A549 (cell line): ENCODE results near the gene FAM240A. TPM values are rescaled to one million over a fixed set of nuclear protein-coding genes. Genes with fewer than 3 reads are reported as not detected.

Experiments
- ATAC-seq, 2 experiments: fragments of 200-7000 bp in 1 of 2; fragments of >200 bp in 1 of 2; cut with Nextera tagmentation in 1 of 2; cut with Tn5 transposase in 1 of 2; 3 replicates each; pipeline versions ENCODE4 v1.8.0 to v1.9.1; 2018 to 2020; ENCODE audit warnings: mild to moderate bottlenecking in 1 of 2, moderate library complexity in 1 of 2
- CTCF ChIA-PET: fragments of 300-600 bp; sonication (Branson Sonifier 250); formaldehyde crosslinking; extraction: SDS; loops from one replicate; lab custom pipeline; 2021; ENCODE audit warnings: antibody characterized with exemption, inconsistent platforms; lab: Yijun Ruan, JAX
- POLR2A ChIA-PET: fragments of 350-600 bp; formaldehyde crosslinking; extraction: SDS; loops from one replicate; lab custom pipeline; 2021; ENCODE audit warnings: antibody characterized with exemption, inconsistent platforms; lab: Yijun Ruan, JAX
- DNase-seq, 2 experiments: peaks; one replicate each; pipeline versions ENCODE4 v3.0.0 to v3.0.0-alpha.2; 2011 to 2016; ENCODE audit warnings: low read depth in 1 of 2, low spot score in 1 of 2
- FAIRE-seq: peaks from 2 replicates; lab custom pipeline; 2011; peaks lifted over from hg19 to GRCh38; lab: Jason Lieb, UNC
- H3K27ac ChIP-seq, 2 experiments: fragments of >200 bp; sonication (Bioruptor Twin); formaldehyde crosslinking; 3 replicates each; pipeline ENCODE4 v1.5.1; 2016 to 2017
- H3K4me1 ChIP-seq: fragments of >200 bp; sonication (Bioruptor Twin); formaldehyde crosslinking; 3 replicates; pipeline ENCODE4 v1.6.1; 2016
- H3K4me2 ChIP-seq: fragments of >200 bp; sonication (Bioruptor Twin); formaldehyde crosslinking; 3 replicates; pipeline ENCODE4 v1.6.1; 2016
- H3K4me3 ChIP-seq: fragments of >200 bp; sonication (Bioruptor Twin); formaldehyde crosslinking; 3 replicates; pipeline ENCODE4 v1.5.1; 2016
- H3K9me3 ChIP-seq: fragments of >200 bp; sonication (Bioruptor Twin); formaldehyde crosslinking; 3 replicates; pipeline ENCODE4 v1.6.1; 2016
- FOSB ChIP-seq: fragments of 250-450 bp; sonication (Bioruptor Pico); IDR thresholded peaks from 2 replicates; pipeline ENCODE4 v1.5.0; 2020; ENCODE audit warnings: mild to moderate bottlenecking, moderate library complexity
- HEYL ChIP-seq: fragments of 250-450 bp; sonication (Bioruptor Pico); IDR thresholded peaks from 2 replicates; pipeline ENCODE4 v1.8.0; 2021; ENCODE audit warnings: mild to moderate bottlenecking, moderate library complexity
- POLR2A ChIP-seq: IDR thresholded peaks from 2 replicates; pipeline ENCODE4 v1.6.1; 2012; ENCODE audit warnings: mild to moderate bottlenecking, low read length
- RNF2 ChIP-seq: fragments of 200-600 bp; sonication (generic); IDR thresholded peaks from 2 replicates; pipeline ENCODE4 v1.6.1; 2016; ENCODE audit warnings: low read depth, mild to moderate bottlenecking, antibody characterized with exemption, moderate library complexity, borderline replicate concordance
- SREBF2 ChIP-seq: fragments of 450-650 bp; IDR thresholded peaks from 2 replicates; pipeline ENCODE4 v1.6.1; 2014; ENCODE audit warnings: mild to moderate bottlenecking, moderate library complexity
- ZSCAN20 ChIP-seq: fragments of 250-450 bp; sonication (Bioruptor Pico); IDR thresholded peaks from 2 replicates; pipeline ENCODE4 v1.8.0; 2022; ENCODE audit warnings: mild to moderate bottlenecking, moderate library complexity
- WGBS: methylation state at CpG from one replicate; pipeline ENCODE4 v1.1.6; 2017; ENCODE audit errors: missing lambda C conversion rate; 5-methylcytosine and 5-hydroxymethylcytosine counted together
- polyA plus RNA-seq, 4 experiments: library from polyadenylated mRNA; depleted of rRNA in 3 of 4; stranded (reverse); fragments of >200 nt; fragmentation: RNase III in 1 of 4; extraction: RNeasy Plus Mini Kit Qiagen cat#74134 plus additional on column Dnase treatment in 1 of 4; gene quantifications; 2 replicates in 3 of 4; 3 replicates in 1 of 4; pipeline ENCODE4 v1.2.3, GENCODE V29; 2011 to 2017
- small RNA-seq, 6 experiments: library from RNA; depleted of rRNA; stranded (forward); fragments of <200 nt; gene quantifications; one replicate each; pipeline ENCODE3, GENCODE V24; 2012
- TF ChIP-seq, protein P1 (sequence below): fragments of 250-450 bp; sonication (Bioruptor Pico); IDR thresholded peaks from 2 replicates; pipeline ENCODE4 v1.5.0; 2020; ENCODE audit warnings: low read depth, mild to moderate bottlenecking, moderate library complexity
- TF ChIP-seq, protein P2 (sequence below): fragments of 450-650 bp; IDR thresholded peaks from 2 replicates; pipeline ENCODE4 v1.6.1; 2014; ENCODE audit warnings: antibody characterized with exemption
- TF ChIP-seq, protein P3 (sequence below): fragments of >200 bp; sonication (Bioruptor Twin); formaldehyde crosslinking; IDR thresholded peaks from 3 replicates; pipeline ENCODE4 v1.6.1; 2016

FAM240A gene
- polyA plus RNA-seq, 2 of the 4 experiments (the other 2 are of a cell fraction): not detected

DNA sequence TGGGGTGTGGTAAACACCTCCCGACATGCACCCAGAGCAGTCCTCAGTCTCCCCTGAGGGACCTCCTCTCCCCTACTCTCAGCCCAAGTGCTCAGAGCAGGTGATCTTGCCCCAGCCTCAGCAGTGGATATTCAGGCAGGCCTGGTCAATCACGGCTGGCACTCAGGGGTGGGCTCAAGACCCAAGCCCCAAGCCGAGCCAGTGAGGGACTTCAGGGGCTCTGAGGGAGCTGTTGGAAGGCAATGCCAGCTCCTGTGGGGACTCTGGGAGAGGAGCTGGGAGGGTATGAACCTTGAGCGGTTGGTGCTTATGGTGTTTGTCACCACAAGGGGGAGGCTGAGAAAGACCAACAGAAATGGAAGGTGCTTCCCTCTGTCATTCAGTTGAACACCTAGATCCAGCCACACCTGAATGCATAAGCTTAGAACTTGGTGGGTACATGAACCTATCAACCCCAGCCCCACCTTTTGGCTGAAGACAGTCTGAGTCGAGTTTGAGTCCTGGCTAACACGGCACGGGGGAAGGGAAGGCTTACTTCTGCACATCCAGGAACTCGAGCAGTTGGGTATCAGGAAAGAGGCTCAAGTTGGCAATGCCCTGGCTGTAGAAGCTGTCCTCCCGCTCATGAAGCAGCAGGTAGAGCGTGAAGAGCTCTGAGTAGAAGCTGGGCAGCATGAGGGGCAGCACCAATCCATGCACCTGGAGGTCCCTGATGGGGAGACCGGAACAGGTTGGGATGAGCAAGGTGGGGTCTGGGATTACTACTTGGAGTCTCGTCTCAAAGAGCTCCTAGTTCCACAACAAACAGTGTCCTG lies 61.9 kb downstream of the FAM240A start:
- TF ChIP-seq, protein P1, sequence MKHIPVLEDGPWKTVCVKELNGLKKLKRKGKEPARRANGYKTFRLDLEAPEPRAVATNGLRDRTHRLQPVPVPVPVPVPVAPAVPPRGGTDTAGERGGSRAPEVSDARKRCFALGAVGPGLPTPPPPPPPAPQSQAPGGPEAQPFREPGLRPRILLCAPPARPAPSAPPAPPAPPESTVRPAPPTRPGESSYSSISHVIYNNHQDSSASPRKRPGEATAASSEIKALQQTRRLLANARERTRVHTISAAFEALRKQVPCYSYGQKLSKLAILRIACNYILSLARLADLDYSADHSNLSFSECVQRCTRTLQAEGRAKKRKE (CRISPR knock-in tag): no peak
- TF ChIP-seq, protein P2, sequence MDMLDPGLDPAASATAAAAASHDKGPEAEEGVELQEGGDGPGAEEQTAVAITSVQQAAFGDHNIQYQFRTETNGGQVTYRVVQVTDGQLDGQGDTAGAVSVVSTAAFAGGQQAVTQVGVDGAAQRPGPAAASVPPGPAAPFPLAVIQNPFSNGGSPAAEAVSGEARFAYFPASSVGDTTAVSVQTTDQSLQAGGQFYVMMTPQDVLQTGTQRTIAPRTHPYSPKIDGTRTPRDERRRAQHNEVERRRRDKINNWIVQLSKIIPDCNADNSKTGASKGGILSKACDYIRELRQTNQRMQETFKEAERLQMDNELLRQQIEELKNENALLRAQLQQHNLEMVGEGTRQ: no peak
- no peak for TF ChIP-seq SREBF2
- TF ChIP-seq, protein P3, sequence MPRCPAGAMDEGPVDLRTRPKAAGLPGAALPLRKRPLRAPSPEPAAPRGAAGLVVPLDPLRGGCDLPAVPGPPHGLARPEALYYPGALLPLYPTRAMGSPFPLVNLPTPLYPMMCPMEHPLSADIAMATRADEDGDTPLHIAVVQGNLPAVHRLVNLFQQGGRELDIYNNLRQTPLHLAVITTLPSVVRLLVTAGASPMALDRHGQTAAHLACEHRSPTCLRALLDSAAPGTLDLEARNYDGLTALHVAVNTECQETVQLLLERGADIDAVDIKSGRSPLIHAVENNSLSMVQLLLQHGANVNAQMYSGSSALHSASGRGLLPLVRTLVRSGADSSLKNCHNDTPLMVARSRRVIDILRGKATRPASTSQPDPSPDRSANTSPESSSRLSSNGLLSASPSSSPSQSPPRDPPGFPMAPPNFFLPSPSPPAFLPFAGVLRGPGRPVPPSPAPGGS: no peak
- no peak for TF ChIP-seq HEYL
- TF ChIP-seq ZSCAN20 (CRISPR knock-in tag): no peak
- no peak for TF ChIP-seq FOSB (CRISPR knock-in tag)
- CTCF ChIA-PET: no interaction called here
- 76% methylated on average over 11 of the region's 12 CpGs for WGBS
- H3K4me1 ChIP-seq: no peaks in the 10 kb centered on the region
- DNase-seq: peak in 1 of 2 experiments; percentile 18
- no peak for FAIRE-seq
- peak in 1 of 2 experiments; percentile 68; a peak in 3 of 6 replicates for ATAC-seq
- no peak overlapping the region for H3K4me3 ChIP-seq
- POLR2A ChIA-PET: no interaction called here
- H3K4me2 ChIP-seq: no peak overlapping the region
- no peaks in the 10 kb centered on the region for H3K9me3 ChIP-seq
- H3K27ac ChIP-seq: no peak overlapping the region

DNA sequence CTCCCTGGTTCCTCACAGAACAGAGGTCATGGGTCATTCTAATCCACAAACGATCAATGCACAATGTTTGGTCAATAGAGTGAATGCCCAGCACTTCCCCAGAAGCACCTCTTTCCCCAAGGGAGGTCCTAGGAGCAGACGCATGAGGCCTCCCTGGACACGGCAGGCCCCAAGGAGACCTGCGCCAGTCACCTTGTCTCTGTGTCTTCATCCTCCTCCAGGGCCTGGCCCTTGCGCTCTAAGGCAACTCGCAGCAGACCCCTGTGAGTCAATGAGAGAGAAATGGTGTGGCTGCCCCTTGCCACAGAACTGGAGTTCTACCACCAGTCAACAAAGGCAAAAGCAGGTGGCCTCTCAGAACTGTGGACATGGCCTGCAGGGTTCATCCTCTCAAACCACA lies 63.1 kb downstream of the FAM240A start:
- no peak overlapping the region for H3K4me3 ChIP-seq
- ChIA-PET POLR2A (no interaction called here), CTCF (interaction anchor here (1.1 kb wide), 1 partner anchor 187 kb away, joined by 3 read pairs; no protein-coding TSS in a partner anchor)
- H3K4me2 ChIP-seq: no peak overlapping the region
- no peaks in the 10 kb centered on the region for H3K4me1 ChIP-seq
- no peak for ATAC-seq
- WGBS: 100% methylated on average over 1 of the region's 6 CpGs
- no peak for DNase-seq
- no peaks in the 10 kb centered on the region for H3K9me3 ChIP-seq
- TF ChIP-seq, protein P3: no peak
- TF ChIP-seq RNF2 (no peak), POLR2A (no peak)
- no peak overlapping the region for H3K27ac ChIP-seq
- FAIRE-seq: no peak

Small RNA genes lying within 50 kb of the gene (small RNA-seq; reads per million reads assigned to genes)
- 0 reads per million in 6 experiments for gene RF00591

Other genes with a start within 250 kb of the FAM240A start
- gene CCR5, start 241.6 kb upstream of the FAM240A start, polyA plus RNA-seq (2011; rRNA removed): not detected in 2 replicates
- gene CCR5, start 241.6 kb upstream of the FAM240A start, polyA plus RNA-seq (2017; fragmentation: RNase III; extraction: RNeasy Plus Mini Kit Qiagen cat#74134 plus additional on column Dnase treatment): not detected in 3 replicates
- gene CCRL2, start 205.3 kb upstream of the FAM240A start, polyA plus RNA-seq (2011; rRNA removed): not detected in 2 replicates
- gene CCRL2, start 205.3 kb upstream of the FAM240A start, polyA plus RNA-seq (2017; fragmentation: RNase III; extraction: RNeasy Plus Mini Kit Qiagen cat#74134 plus additional on column Dnase treatment): not detected in 3 replicates
- not detected in 2 replicates for gene LTF, start 147.6 kb upstream of the FAM240A start, polyA plus RNA-seq (2011; rRNA removed)
- not detected in 3 replicates for gene LTF, start 147.6 kb upstream of the FAM240A start, polyA plus RNA-seq (2017; fragmentation: RNase III; extraction: RNeasy Plus Mini Kit Qiagen cat#74134 plus additional on column Dnase treatment)
- gene RTP3, start 114.5 kb upstream of the FAM240A start, polyA plus RNA-seq (2011; rRNA removed): not detected in 2 replicates
- gene RTP3, start 114.5 kb upstream of the FAM240A start, polyA plus RNA-seq (2017; fragmentation: RNase III; extraction: RNeasy Plus Mini Kit Qiagen cat#74134 plus additional on column Dnase treatment): not detected in 3 replicates
- gene LRRC2, start 46.2 kb upstream of the FAM240A start, polyA plus RNA-seq (2011; rRNA removed): 0.03 TPM in 1 of 2 replicates, not detected in the other
- not detected in 3 replicates for gene LRRC2, start 46.2 kb upstream of the FAM240A start, polyA plus RNA-seq (2017; fragmentation: RNase III; extraction: RNeasy Plus Mini Kit Qiagen cat#74134 plus additional on column Dnase treatment)
- 2.3 and 3.6 TPM in 2 replicates for gene ALS2CL, start 81.2 kb downstream of the FAM240A start, polyA plus RNA-seq (2011; rRNA removed)
- 3.3 to 4.0 TPM (median 3.9 TPM) in 3 replicates for gene ALS2CL, start 81.2 kb downstream of the FAM240A start, polyA plus RNA-seq (2017; fragmentation: RNase III; extraction: RNeasy Plus Mini Kit Qiagen cat#74134 plus additional on column Dnase treatment)
- gene TMIE, start 88.9 kb downstream of the FAM240A start, polyA plus RNA-seq (2011; rRNA removed): 0.12 and 0.21 TPM in 2 replicates
- gene TMIE, start 88.9 kb downstream of the FAM240A start, polyA plus RNA-seq (2017; fragmentation: RNase III; extraction: RNeasy Plus Mini Kit Qiagen cat#74134 plus additional on column Dnase treatment): 0.09 TPM in 1 of 3 replicates, not detected in the others
- gene PRSS50, start 105.3 kb downstream of the FAM240A start, polyA plus RNA-seq (2011; rRNA removed): not detected in 2 replicates
- not detected in 3 replicates for gene PRSS50, start 105.3 kb downstream of the FAM240A start, polyA plus RNA-seq (2017; fragmentation: RNase III; extraction: RNeasy Plus Mini Kit Qiagen cat#74134 plus additional on column Dnase treatment)